ENCODE results near the gene CPA1.

Gene CPA1

DNA sequence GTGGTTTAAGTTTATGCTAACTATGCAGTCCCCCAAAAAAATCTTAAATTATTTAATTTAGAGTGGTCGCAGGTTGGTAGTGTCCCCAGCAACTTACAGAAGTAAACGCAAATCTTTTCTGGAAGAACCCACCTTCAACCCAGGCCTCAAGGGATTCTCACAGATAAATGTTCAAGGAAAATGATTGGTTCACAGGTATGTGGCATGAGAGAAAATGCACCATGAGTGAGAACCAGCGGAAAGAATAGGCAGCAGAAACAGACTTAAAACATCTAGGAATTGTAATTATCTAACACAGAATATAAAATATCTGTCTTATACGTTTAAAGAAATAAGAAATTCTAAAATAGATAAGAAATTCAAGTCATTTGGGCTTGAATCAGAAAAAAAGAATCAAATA lies 38.4 kb upstream of the CPA1 start:
- TF ChIP-seq, protein P1, sequence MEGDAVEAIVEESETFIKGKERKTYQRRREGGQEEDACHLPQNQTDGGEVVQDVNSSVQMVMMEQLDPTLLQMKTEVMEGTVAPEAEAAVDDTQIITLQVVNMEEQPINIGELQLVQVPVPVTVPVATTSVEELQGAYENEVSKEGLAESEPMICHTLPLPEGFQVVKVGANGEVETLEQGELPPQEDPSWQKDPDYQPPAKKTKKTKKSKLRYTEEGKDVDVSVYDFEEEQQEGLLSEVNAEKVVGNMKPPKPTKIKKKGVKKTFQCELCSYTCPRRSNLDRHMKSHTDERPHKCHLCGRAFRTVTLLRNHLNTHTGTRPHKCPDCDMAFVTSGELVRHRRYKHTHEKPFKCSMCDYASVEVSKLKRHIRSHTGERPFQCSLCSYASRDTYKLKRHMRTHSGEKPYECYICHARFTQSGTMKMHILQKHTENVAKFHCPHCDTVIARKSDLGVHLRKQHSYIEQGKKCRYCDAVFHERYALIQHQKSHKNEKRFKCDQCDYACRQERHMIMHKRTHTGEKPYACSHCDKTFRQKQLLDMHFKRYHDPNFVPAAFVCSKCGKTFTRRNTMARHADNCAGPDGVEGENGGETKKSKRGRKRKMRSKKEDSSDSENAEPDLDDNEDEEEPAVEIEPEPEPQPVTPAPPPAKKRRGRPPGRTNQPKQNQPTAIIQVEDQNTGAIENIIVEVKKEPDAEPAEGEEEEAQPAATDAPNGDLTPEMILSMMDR (IDR thresholded peaks at IDR 0.05; ENCODE audit: extremely low read depth, insufficient read depth, missing control alignments): no peak
- in situ Hi-C loops (cut with MboI; ENCODE audit: low pct_unique_long_range_greater_than_20kb, low sequenced_read_pairs, unreplicated experiment): no loop called here
- DNase-seq (ENCODE audit: low spot score): no peak

DNA sequence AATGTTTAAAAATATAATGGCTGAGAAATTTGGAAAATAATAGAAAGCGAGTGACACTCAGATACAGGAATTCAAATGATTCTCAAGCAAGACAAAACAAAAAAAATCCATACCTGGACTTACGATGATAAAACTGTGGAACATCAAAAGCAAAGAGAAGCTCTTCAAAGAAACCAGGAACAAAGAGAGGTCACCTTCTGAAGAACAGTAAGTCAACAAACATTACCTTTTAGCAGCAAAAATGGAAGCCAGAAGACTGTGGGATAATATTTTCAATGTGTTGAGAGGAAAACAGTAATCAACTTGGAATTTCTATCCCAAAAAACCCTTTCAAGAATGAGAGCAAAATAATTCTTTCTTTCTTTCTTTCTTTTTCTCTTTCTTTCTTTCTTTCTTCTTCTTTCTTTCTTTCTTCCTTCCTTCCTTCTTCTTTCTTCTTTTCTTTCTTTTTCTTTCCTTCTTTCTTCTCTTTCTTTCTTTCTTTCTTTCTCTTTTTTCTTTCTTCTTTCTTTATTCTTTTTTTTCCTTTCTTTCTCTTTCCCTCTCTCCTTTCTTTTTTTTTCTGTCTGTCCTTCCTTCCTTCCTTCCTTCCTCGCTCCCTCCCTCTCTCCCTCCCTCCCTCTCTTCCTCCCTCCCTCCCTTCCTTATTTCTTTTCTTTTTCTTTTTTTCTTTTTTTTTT lies 37.5 kb upstream of the CPA1 start:
- no peak for DNase-seq (ENCODE audit: low spot score)
- in situ Hi-C loops (cut with MboI; ENCODE audit: low pct_unique_long_range_greater_than_20kb, low sequenced_read_pairs, unreplicated experiment): no loop called here
- TF ChIP-seq, protein P1 (IDR thresholded peaks at IDR 0.05; ENCODE audit: extremely low read depth, insufficient read depth, missing control alignments): no peak

DNA sequence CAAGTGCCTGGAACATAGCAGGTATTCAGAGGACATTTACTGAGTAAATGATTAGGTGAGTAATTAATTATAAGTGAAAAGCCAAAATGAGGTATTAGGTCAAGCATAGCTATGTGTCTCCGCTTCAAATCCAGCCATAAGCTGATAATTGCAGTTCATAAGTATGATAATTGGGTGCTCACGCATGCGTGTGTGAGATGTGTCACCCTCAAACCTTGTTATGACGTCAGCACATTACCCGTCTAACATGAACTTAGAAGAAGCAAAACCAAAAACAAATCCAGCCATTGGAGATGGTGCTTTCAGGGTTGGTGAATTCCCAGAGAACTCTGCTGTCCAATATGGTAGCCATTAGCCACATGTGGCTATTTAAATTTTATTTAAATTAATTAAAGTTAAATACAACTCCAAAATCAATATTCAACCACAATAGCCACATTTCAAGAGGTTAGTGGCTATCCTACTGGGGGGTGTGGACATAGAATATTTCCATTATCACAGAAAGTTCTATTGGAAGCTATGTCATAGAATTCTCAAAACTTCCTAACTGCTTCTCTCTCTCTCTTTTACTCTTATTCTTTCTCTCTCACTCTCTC lies 35.9 kb upstream of the CPA1 start, which contains the start of gene CPA5:
TSS of gene CPA5 (plus strand) at position 546 of the 596 bp plus-strand sequence. CDS start 1,670 bp downstream, outside the sequence.
- no peak for DNase-seq (ENCODE audit: low spot score)
- TF ChIP-seq, protein P1 (IDR thresholded peaks at IDR 0.05; ENCODE audit: extremely low read depth, insufficient read depth, missing control alignments): no peak
- in situ Hi-C loops (cut with MboI; ENCODE audit: low pct_unique_long_range_greater_than_20kb, low sequenced_read_pairs, unreplicated experiment): no loop called here

DNA sequence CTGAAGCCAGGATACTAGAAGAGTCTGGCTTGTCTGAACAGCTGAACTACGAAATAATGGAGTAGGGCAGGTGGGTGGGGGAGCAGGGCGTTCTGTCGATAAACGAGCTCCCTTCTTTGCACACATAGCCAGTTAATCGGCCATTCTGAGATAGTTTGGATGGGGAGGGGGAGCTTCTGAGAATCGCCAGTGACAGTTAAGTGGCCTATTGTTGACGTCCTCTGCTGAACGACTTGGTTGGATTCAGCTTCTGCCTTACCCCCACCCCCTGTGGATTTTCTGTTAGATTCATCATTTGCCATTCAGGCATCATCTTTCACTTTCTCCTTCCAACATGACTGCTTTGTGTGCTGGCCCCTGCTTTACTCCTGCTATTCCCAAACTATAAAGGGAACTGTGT lies 35.2 kb upstream of the CPA1 start:
- in situ Hi-C loops (cut with MboI; ENCODE audit: low pct_unique_long_range_greater_than_20kb, low sequenced_read_pairs, unreplicated experiment): no loop called here
- no peak for DNase-seq (ENCODE audit: low spot score)
- TF ChIP-seq, protein P1 (IDR thresholded peaks at IDR 0.05; ENCODE audit: extremely low read depth, insufficient read depth, missing control alignments): no peak

DNA sequence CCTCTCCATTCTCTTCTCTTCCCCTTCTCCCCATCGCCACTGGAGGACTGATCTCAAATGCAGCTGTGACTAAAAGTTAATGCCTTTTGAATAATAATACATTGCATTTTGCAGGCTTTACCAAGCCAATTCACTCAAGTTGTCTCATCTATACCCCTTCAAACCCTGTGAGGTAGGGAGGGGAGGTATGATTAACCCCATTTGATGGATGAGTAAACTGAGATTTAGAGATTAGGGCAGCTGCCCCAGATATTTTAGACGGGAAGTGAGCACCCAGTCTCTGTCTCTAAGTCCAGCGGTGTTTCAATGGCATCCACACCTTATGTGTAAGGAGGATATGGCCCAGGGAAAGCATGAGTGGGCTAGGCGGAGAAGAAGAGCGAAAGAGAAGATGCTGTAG lies 34.6 kb upstream of the CPA1 start:
- in situ Hi-C loops (cut with MboI; ENCODE audit: low pct_unique_long_range_greater_than_20kb, low sequenced_read_pairs, unreplicated experiment): no loop called here
- DNase-seq (ENCODE audit: low spot score): no peak
- TF ChIP-seq, protein P1 (IDR thresholded peaks at IDR 0.05; ENCODE audit: extremely low read depth, insufficient read depth, missing control alignments): no peak

DNA sequence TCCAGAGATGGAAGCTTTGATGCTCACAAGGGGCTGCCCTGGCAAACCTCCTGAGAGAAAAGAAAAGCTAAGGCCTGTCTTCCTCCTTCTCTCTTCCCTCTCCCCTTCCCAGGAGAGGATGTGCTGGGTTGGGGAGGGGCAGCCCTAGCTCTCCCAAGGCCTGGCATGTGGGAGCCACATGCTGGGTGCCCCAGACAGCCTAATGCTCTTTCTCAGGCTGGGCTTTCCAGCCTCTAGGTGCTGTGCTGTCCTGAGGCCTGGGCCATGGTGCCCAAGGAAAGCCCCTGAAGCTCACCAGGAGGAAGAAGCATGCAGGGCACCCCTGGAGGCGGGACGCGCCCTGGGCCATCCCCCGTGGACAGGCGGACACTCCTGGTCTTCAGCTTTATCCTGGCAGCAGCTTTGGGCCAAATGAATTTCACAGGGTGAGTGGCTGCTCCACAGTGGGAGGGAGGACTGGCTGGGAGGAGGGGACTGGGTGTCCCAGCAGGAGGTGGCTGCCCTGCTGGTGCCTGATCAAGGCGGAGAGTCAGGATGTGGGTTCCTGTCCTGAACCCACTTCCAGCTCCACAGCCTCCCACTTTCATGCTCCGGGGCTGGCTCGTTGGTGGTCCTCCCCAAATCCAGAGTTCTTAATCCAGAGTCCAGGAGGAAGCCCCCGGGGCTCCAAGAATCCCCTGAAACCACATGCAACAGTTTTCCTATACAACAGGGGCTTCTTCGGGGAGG lies 34.0 kb upstream of the CPA1 start:
- in situ Hi-C loops (cut with MboI; ENCODE audit: low pct_unique_long_range_greater_than_20kb, low sequenced_read_pairs, unreplicated experiment): no loop called here
- TF ChIP-seq, protein P1 (IDR thresholded peaks at IDR 0.05; ENCODE audit: extremely low read depth, insufficient read depth, missing control alignments): no peak
- DNase-seq (ENCODE audit: low spot score): no peak

Measured in GM13977 (cell line).